ENCODE measurements around the gene RGMA.

The RGMA gene

GRCh38 chr15:93042211-93042610 is 46.8 kb downstream of the RGMA start:
- TF ChIP-seq TAF1 (IDR thresholded peaks at IDR 0.05; ENCODE audit: borderline replicate concordance, insufficient read depth, low read length), result no peak
- no peak for TF ChIP-seq SIN3A (IDR thresholded peaks at IDR 0.05; ENCODE audit: borderline replicate concordance, insufficient read depth, low read length)
- TF ChIP-seq POLR2AphosphoS5 (IDR thresholded peaks at IDR 0.05; ENCODE audit: low read depth, low read length), result no peak
- no peak for TF ChIP-seq REST (IDR thresholded peaks at IDR 0.05; ENCODE audit: insufficient read depth in 1 of 2, low read depth in 2 of 2, low read length in 2 of 2)

- TF ChIP-seq SIN3A (IDR thresholded peaks at IDR 0.05; ENCODE audit: borderline replicate concordance, insufficient read depth, low read length) (no peak), TAF1 (IDR thresholded peaks at IDR 0.05; ENCODE audit: borderline replicate concordance, insufficient read depth, low read length) (no peak), POLR2AphosphoS5 (IDR thresholded peaks at IDR 0.05; ENCODE audit: low read depth, low read length) (no peak), REST (IDR thresholded peaks at IDR 0.05; ENCODE audit: insufficient read depth in 1 of 2, low read depth in 2 of 2, low read length in 2 of 2) (no peak), FOXP2 (optimal IDR thresholded peaks at IDR 0.05; ENCODE audit: borderline replicate concordance, extremely low read depth, extremely low read length, insufficient read depth) (no peak)
Observed at GRCh38 chr15:93041159-93041547, 47.9 kb downstream of the RGMA start.

- no peak for TF ChIP-seq FOXP2 (optimal IDR thresholded peaks at IDR 0.05; ENCODE audit: borderline replicate concordance, extremely low read depth, extremely low read length, insufficient read depth)
- no peak for TF ChIP-seq SIN3A (IDR thresholded peaks at IDR 0.05; ENCODE audit: borderline replicate concordance, insufficient read depth, low read length)
- no peak for TF ChIP-seq TAF1 (IDR thresholded peaks at IDR 0.05; ENCODE audit: borderline replicate concordance, insufficient read depth, low read length)
- no peak for TF ChIP-seq REST (IDR thresholded peaks at IDR 0.05; ENCODE audit: insufficient read depth in 1 of 2, low read depth in 2 of 2, low read length in 2 of 2)
- TF ChIP-seq POLR2AphosphoS5 (IDR thresholded peaks at IDR 0.05; ENCODE audit: low read depth, low read length), result no peak
Observed at GRCh38 chr15:93040288-93041158, 48.5 kb downstream of the RGMA start.

GRCh38 chr15:93037820-93038705 is 50.9 kb downstream of the RGMA start:
- TF ChIP-seq SIN3A (IDR thresholded peaks at IDR 0.05; ENCODE audit: borderline replicate concordance, insufficient read depth, low read length), result no peak

GRCh38 chr15:93036951-93037819 is 51.8 kb downstream of the RGMA start:
- TF ChIP-seq TAF1 (IDR thresholded peaks at IDR 0.05; ENCODE audit: borderline replicate concordance, insufficient read depth, low read length) (no peak), POLR2AphosphoS5 (IDR thresholded peaks at IDR 0.05; ENCODE audit: low read depth, low read length) (no peak), SIN3A (IDR thresholded peaks at IDR 0.05; ENCODE audit: borderline replicate concordance, insufficient read depth, low read length) (no peak), FOXP2 (optimal IDR thresholded peaks at IDR 0.05; ENCODE audit: borderline replicate concordance, extremely low read depth, extremely low read length, insufficient read depth) (no peak), REST (IDR thresholded peaks at IDR 0.05; ENCODE audit: insufficient read depth in 1 of 2, low read depth in 2 of 2, low read length in 2 of 2) (no peak)

Data from PFSK-1 (cell line).